Nucleus accumbens (tissue), 56 donors: ENCODE measurements around the gene ITGB2.
"Not testable (repeated sequence)": the region's sequence is repeated elsewhere in the genome, so short reads cannot be mapped to it uniquely, and the experiment has no call there.

Experiments
- DNase-seq, 56 donors: peaks; one replicate each; lab custom pipeline; 2025; lab: John Stamatoyannopoulos, UW

ITGB2 gene

DNA sequence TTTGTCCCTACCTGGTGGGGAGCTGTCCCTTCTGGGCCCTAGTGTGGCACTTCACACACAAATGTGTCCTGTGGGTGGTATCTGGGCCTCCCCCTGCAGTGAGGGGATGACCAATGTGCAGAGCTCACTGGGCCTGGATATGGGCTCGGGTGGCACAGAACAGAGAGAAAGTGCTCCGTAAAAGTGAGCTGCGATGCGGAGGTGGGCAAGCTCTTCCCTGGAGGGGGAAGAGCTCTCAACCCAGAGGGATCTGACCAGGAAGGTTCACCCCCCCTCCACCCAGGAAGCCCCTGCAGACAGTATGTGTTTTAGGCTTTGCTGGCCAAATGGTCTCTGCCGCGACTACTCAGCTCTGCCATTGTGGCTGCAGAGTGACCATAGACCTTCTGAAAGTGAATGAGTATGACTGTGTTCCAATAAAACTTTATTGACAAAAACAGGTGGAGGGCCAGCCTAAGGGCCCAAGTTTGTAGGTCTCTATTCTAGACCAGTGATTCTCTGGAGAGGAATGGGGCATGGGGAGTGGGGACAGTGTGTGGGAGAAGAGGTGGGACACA is 8.6 kb upstream of the ITGB2 start:
- DNase-seq = no peak

DNA sequence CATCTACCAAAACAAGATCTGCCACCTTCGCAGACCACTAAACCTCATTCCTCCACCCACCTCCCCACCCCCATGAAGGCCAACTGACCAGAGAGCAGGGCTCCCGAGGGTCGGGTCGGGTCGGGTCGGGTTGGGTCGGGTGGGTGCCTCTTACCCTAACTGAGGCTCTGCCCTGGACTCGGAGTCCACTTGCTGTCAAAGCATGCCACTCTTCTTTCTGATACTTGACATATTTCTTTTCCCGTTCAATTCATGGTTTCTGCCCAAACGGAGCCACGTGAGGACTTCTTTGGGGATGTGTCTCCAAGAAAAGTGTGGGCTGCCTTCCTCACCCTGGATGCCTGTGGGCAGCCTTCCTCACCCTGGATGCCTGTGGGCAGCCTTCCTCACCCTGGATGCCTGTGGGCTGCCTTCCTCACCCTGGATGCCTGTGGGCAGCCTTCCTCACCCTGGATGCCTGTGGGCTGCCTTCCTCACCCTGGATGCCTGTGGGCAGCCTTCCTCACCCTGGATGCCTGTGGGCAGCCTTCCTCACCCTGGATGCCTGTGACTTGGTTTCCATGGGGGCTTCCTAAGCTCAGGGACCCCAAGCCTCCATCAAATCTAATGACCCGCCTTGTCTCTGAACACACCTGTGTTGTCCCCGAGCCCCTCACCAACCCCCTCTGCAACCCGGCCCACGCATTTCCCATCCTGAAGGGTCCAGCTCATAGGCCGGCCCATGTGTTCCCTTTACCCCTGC is 8.0 kb upstream of the ITGB2 start:
- not testable (repeated sequence) for DNase-seq

- DNase-seq = peak in 28 of 56 donors; percentile 11 to 65 (median 39)
These were observed 7.1 kb upstream of the ITGB2 start for GRCh38 chr21:44927587-44928461.

- DNase-seq = peak in 1 of 56 donors; percentile 51
These were observed 6.5 kb upstream of the ITGB2 start for GRCh38 chr21:44927259-44927586.

DNA sequence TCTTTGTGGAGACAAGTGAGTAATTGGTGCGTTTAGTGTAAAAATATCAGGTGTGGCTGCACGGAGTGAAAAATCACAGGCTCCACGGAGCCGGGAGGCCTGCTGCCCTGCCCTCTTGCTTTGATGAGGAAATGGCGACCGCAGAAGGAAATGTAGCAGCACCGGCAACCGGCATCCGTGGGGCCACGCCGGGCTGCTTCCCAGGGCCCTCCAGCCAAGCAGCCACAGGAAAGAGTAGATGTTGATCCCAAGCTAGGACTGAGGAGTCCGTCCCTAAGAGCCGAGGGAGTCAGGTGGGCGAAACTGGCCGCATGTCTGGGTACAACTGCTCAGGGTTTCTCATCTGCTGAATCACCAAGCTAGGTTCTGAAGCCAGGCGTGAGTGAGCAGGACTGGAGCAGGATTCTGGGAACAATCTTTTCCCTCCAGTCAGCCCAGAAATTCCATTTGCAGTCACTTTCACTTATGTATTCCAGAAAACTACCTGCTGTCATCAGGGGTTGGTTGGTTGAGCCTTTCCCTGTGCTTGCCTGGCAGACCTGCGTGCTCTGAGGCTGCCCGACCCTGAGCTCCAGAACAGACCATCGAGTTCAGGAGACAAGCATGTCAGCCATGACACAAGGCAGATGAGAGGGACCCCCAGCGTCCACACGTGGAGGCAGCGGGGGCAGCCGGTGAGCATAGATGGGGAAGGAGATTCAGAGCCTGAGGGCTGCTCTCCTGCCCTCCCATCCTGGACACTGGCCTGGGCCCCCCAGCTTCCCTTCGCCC is 5.8 kb upstream of the ITGB2 start:
- DNase-seq = no peak

DNA sequence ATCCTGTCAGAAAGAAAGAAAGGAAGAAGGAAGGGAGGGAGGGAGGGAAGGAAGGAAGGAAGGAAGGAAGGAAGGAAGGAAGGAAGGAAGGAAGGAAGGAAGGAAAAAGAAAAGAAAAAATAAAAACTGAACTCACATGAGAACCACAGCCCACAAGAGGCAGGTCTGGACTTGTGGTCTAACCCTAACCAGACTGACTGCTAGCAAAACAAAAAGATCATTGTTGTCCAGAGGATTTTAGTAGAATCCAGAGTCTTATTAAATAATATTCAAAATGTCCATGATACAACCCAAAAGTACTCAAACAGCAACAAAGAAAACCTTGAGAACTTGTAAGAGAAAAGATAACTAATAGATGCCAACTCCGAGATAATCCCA is 4.7 kb upstream of the ITGB2 start:
- DNase-seq = no peak

DNA sequence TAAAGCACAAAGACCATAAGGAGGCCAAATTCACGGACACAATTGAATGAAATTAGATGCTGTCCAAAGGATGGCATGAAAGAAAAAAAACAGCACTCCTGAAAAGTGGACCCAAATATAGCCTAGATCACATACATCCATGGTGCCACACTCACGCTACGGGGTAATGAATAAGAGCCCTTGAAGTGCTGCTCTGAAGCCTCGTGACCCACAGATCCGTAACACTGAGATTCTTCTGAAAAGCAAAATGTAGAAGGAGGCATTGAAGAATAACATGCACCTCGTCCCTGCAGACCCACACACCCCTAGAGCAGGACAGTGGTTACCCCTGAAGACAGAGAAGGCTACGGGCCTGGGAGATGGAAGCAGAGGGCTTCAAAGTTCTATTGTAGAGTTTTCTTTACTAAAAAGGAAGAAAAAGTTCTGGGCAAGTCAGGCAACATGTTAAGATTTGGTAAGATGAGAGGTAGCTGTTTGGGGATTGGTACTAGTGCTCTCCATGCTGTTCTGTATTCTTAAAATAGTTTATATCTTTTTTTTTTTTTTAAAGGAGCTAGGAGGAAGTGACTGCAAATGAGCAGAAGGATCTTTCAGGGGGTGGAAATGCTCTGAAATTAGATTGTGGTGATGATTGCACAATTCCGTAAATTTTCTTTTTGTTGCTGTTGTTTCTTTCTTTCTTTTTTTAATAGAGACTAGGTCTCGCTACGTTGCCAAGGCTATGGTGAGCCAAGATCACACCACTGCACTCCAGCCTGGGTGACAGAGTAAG is 4.1 kb upstream of the ITGB2 start:
- no peak for DNase-seq

DNA sequence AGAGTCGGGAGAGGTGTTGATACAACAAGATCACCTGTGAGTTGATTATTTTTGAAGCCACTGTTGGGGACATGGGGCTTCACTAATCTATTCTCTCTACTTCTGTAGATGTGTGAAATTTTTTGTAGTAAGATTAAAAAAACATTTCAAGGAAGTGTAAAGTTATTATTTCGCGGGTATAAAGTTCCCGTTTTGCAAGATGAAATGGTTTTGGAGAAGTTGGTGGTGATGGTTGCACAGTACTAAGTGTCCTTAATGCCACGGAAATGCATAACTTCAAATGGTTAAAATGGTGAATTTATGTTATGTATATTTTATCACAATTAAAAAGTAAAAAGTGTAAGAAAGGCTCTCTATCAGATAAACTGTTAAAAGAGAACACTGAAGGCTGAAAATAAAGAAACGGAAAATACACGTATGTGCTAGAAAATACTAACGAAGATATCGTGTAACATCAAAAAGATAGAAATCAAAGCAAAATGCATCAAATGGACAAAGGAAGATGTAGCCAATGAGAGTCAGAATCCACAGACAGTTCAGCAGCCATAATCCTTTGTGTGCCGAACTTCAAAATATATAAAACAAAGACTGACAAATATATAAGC is 2.9 kb upstream of the ITGB2 start:
- no peak for DNase-seq

DNA sequence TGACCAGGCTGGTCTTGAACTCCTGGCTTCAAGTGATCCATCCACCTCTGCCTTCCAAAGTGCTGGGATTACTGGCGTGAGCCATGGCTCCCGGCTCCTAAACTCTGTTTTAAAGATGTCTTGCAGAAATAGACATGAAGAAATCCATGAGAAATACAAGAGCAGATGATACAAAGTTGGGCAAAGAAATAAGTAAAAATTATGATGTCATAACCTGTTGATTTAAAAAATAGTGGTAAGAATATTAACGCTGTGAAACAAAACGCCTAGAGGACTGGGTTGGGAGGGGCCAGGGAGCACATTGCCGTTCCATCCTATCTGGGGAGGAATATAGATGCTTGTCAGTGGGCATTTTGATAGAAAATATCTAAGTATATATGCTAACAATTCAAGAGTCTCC is 1.2 kb upstream of the ITGB2 start:
- no peak for DNase-seq

DNA sequence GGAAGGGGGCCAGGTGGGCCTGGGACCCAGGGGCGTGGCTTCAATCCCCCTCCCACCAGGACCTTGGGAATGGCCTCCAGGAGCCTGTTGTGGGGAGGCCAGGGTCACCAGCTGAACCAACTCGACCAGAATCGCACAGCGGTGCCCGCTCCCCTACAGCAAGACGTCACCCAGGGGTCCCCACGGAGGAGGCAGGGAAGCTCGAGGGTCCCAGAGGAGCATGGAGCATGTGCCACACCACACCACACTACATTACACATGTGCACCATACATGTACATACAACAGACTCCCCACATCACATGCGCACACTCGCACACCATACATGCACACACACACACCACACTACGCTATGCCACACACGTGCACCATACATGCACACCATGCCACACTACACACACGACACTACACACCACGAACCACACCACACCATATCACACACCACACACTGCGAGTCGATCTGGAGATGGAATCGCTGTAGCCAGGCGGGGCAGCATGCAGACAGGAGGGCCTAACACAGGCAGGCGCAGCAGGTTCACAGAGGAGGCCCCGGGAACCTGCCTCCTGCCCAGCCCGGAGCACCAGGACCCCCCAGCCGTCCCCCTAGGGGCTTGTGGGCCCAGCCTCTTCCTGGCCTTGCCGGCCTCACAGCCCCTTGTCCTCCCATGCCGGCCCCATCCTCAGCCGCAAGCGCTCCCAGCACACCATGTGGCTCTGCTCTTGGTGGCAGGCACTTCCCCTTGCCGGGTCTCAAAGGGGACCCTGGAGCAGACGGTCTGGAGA is 596 bp downstream of the ITGB2 start:
- DNase-seq = no peak

GRCh38 chr21:44919111-44919912 is 1.4 kb downstream of the ITGB2 start:
- peak in 3 of 56 donors; percentile 9 to 22 (median 10) for DNase-seq

DNA sequence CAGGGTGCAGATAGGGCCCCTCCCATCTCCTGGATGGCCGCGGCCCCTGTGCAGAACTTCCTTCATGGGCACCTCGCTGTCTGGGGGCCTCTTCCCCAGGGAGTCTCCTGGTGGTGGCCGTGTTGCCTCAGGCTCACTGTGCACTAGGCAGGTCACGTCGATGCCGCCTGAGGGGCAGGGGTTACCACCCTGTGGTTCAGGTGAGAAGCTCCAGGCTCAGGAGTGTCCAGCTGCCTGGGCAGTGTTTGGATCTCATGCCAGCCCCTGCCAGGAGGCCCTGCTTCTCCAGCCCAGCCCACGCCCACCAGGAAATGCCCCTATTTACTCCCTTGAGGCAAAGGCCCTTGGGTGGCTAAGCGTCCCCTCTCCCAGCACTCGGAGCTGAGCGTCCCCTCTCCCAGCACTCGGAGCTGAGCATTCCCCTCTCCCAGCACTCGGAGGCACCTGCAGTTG is 2.1 kb downstream of the ITGB2 start:
- DNase-seq = no peak

GRCh38 chr21:44918107-44918470 is 2.6 kb downstream of the ITGB2 start:
- no peak for DNase-seq

- DNase-seq = no peak
These were observed 3.1 kb downstream of the ITGB2 start for GRCh38 chr21:44917446-44918106.

DNA sequence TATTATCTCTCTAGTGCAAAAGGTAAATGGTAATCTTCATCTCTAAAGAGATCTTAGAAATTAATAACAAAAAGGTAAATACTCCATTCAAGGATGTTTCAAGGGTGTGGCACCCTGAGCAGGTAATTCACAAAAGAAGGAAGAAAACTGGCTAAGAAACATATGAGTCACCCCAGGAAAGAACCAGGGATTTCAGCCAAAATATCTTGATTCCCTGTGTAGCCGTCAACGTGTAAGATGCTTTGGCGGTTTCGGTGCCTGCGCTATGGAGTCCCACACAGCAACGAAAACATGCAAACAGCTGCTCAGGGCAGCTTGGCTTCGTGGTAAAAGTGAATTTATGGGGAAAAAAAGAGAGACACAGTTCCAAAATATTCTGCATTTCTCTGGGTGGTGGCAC is 3.7 kb downstream of the ITGB2 start:
- no peak for DNase-seq

DNA sequence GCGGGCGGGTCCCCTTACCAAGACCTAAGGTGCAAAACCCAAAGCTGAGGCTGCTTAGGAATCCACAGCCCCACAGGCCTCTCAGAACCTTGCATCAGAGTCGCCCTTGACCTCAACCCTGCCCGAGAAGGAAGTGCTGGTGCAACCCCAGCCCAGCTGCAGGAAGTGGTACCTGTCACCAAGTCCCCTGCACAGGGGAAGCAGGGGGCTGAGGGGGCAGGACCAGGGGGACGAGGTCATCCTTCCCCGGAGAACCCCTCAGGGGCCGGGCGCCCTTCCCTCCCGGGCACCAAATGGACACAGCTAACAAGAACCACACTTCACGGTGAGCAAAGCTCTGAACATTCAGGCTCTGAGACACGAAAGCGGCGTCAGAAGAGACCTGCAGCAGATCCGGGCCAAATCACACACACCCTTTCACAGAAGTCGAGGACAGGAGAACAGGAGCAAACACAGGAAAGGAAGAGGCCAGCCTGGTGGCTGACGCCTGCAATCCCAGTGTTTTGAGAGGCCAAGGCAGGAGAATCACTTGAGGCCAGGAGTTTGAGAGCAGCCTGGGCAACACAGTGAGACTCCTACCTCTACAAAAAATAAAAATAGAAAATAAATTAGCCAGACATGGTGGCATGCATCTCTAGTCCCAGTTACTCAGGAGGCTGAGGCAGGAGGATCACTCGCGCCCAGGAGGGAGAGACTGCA is 6.4 kb downstream of the ITGB2 start:
- no peak for DNase-seq
